Central memory CD8-positive, alpha-beta T cell (primary cell): Measurements from ENCODE around the gene GORASP1.
A peak's percentile ranks its signal among the peaks of the same experiment; 100 is the strongest.

Source experiments
- ATAC-seq: fragments of 150-1000 bp; cut with Tn5 transposase; replicated peaks from 2 replicates; pipeline ENCODE4 v1.10.0; 2022; ENCODE audit warnings: mild to moderate bottlenecking, moderate FRiP score, moderate number of reproducible peaks; ENCODE audit not compliant: poor library complexity, severe bottlenecking; ENCODE audit errors: extremely low read depth
- DNase-seq, 2 donors: peaks; one replicate each; pipeline ENCODE4 v3.0.0; 2021; ENCODE audit warnings: low spot score in 2 of 2
- H3K27ac Mint-ChIP-seq: one replicate; pipeline ENCODE4 v1.8.0; 2022; ENCODE audit warnings: low read depth, mild to moderate bottlenecking, moderate library complexity, mixed read lengths
- H3K27me3 Mint-ChIP-seq: one replicate; pipeline ENCODE4 v1.8.0; 2022; ENCODE audit warnings: mixed read lengths
- H3K36me3 Mint-ChIP-seq: one replicate; pipeline ENCODE4 v1.8.0; 2022; ENCODE audit warnings: mild to moderate bottlenecking, moderate library complexity, mixed read lengths; ENCODE audit not compliant: insufficient read depth
- H3K4me1 Mint-ChIP-seq: one replicate; pipeline ENCODE4 v1.8.0; 2022; ENCODE audit warnings: mixed read lengths
- H3K4me3 Mint-ChIP-seq: one replicate; pipeline ENCODE4 v1.8.0; 2022; ENCODE audit warnings: mild to moderate bottlenecking, moderate library complexity, mixed read lengths
- H3K9me3 Mint-ChIP-seq: one replicate; pipeline ENCODE4 v1.8.0; 2022; ENCODE audit warnings: mixed read lengths

Gene GORASP1

GRCh38 chr3:39146611-39147591, 39.5 kb upstream of the GORASP1 start:
- H3K4me3 Mint-ChIP-seq: peak overlapping the region; percentile 86
- H3K36me3 Mint-ChIP-seq: peaks cover 65% of the 10 kb centered on the region
- DNase-seq (no peak), ATAC-seq (peak; percentile 19)
- no peaks in the 10 kb centered on the region for H3K27me3 Mint-ChIP-seq
- peaks cover 76% of the 10 kb centered on the region for H3K4me1 Mint-ChIP-seq
- peak overlapping the region; percentile 94 for H3K27ac Mint-ChIP-seq
- H3K9me3 Mint-ChIP-seq: no peaks in the 10 kb centered on the region

GRCh38 chr3:39146083-39146501, 38.7 kb upstream of the GORASP1 start:
- H3K27me3 Mint-ChIP-seq: no peaks in the 10 kb centered on the region
- no peaks in the 10 kb centered on the region for H3K9me3 Mint-ChIP-seq
- H3K4me3 Mint-ChIP-seq: peak overlapping the region; percentile 86
- H3K4me1 Mint-ChIP-seq: peaks cover 73% of the 10 kb centered on the region
- H3K36me3 Mint-ChIP-seq: peaks cover 70% of the 10 kb centered on the region
- DNase-seq: no peak
- no peak for ATAC-seq
- peak overlapping the region; percentile 94 for H3K27ac Mint-ChIP-seq

GRCh38 chr3:39144748-39145380, 37.4 kb upstream of the GORASP1 start:
- Mint-ChIP-seq H3K4me3 (peak overlapping the region; percentile 61), H3K9me3 (no peaks in the 10 kb centered on the region), H3K27me3 (no peaks in the 10 kb centered on the region), H3K27ac (peak overlapping the region; percentile 77), H3K4me1 (peaks cover 61% of the 10 kb centered on the region), H3K36me3 (peaks cover 74% of the 10 kb centered on the region)
- no peak for DNase-seq
- no peak for ATAC-seq

GRCh38 chr3:39144095-39144747, 36.8 kb upstream of the GORASP1 start:
- H3K4me3 Mint-ChIP-seq: peak overlapping the region; percentile 61
- no peaks in the 10 kb centered on the region for H3K9me3 Mint-ChIP-seq
- ATAC-seq (no peak), DNase-seq (no peak)
- peak overlapping the region; percentile 77 for H3K27ac Mint-ChIP-seq
- H3K36me3 Mint-ChIP-seq: peaks cover 78% of the 10 kb centered on the region
- H3K27me3 Mint-ChIP-seq: no peaks in the 10 kb centered on the region
- peaks cover 54% of the 10 kb centered on the region for H3K4me1 Mint-ChIP-seq

GRCh38 chr3:39143051-39143885, 35.8 kb upstream of the GORASP1 start:
- H3K27ac Mint-ChIP-seq: peak overlapping the region; percentile 78
- DNase-seq: no peak
- H3K9me3 Mint-ChIP-seq: no peaks in the 10 kb centered on the region
- peaks cover 45% of the 10 kb centered on the region for H3K4me1 Mint-ChIP-seq
- peaks cover 79% of the 10 kb centered on the region for H3K36me3 Mint-ChIP-seq
- peak overlapping the region; percentile 27 for H3K4me3 Mint-ChIP-seq
- H3K27me3 Mint-ChIP-seq: no peaks in the 10 kb centered on the region
- ATAC-seq: no peak

GRCh38 chr3:39142067-39142466, 34.6 kb upstream of the GORASP1 start:
- peaks cover 74% of the 10 kb centered on the region for H3K36me3 Mint-ChIP-seq
- DNase-seq (no peak), ATAC-seq (no peak)
- H3K4me3 Mint-ChIP-seq: peak overlapping the region; percentile 29
- H3K4me1 Mint-ChIP-seq: peaks cover 33% of the 10 kb centered on the region
- no peaks in the 10 kb centered on the region for H3K27me3 Mint-ChIP-seq
- H3K27ac Mint-ChIP-seq: peak overlapping the region; percentile 78
- no peaks in the 10 kb centered on the region for H3K9me3 Mint-ChIP-seq

- Mint-ChIP-seq H3K4me1 (peaks cover 26% of the 10 kb centered on the region), H3K27me3 (no peaks in the 10 kb centered on the region), H3K4me3 (peak overlapping the region; percentile 29), H3K9me3 (no peaks in the 10 kb centered on the region), H3K36me3 (peaks cover 70% of the 10 kb centered on the region), H3K27ac (peak overlapping the region; percentile 67)
- ATAC-seq (no peak), DNase-seq (no peak)
These were observed 34.0 kb upstream of the GORASP1 start for GRCh38 chr3:39141171-39141995.

- no peak for ATAC-seq
- DNase-seq: no peak
- no peaks in the 10 kb centered on the region for H3K9me3 Mint-ChIP-seq
- H3K4me1 Mint-ChIP-seq: peaks cover 16% of the 10 kb centered on the region
- no peak overlapping the region for H3K4me3 Mint-ChIP-seq
- H3K36me3 Mint-ChIP-seq: peaks cover 64% of the 10 kb centered on the region
- H3K27me3 Mint-ChIP-seq: no peaks in the 10 kb centered on the region
- H3K27ac Mint-ChIP-seq: no peak overlapping the region
These were observed 33.0 kb upstream of the GORASP1 start for GRCh38 chr3:39140341-39140971.

- Mint-ChIP-seq H3K27ac (peak overlapping the region; percentile 49), H3K36me3 (peaks cover 61% of the 10 kb centered on the region), H3K27me3 (no peaks in the 10 kb centered on the region), H3K9me3 (no peaks in the 10 kb centered on the region), H3K4me3 (no peak overlapping the region), H3K4me1 (peaks cover 11% of the 10 kb centered on the region)
- DNase-seq (no peak), ATAC-seq (no peak)
These were observed 32.0 kb upstream of the GORASP1 start for GRCh38 chr3:39139442-39139841.

- DNase-seq: no peak
These were observed 31.5 kb upstream of the GORASP1 start for GRCh38 chr3:39138804-39139415.

More at GRCh38 chr3:39138804-39139415, 31.5 kb upstream of the GORASP1 start:
- Mint-ChIP-seq H3K27ac (peak overlapping the region; percentile 49), H3K27me3 (no peaks in the 10 kb centered on the region), H3K9me3 (no peaks in the 10 kb centered on the region), H3K36me3 (peaks cover 57% of the 10 kb centered on the region), H3K4me1 (peaks cover 10% of the 10 kb centered on the region), H3K4me3 (no peak overlapping the region)
- no peak for ATAC-seq
